Activated CD4-positive, alpha-beta T cell treated with anti-CD3 and anti-CD28 coated beads, Interleukin-2, amount 50 U/mL, for 48 hours (primary cell): ENCODE measurements around the gene TNNI3.

Source experiments
- DNase-seq, 2 experiments: peaks; one replicate each; pipeline ENCODE4 v3.0.0-alpha.2; 2020

The TNNI3 gene

GRCh38 chr19:55146078-55146704, 11.3 kb downstream of the TNNI3 start:
- DNase-seq: no peak

GRCh38 chr19:55145232-55145631, 12.3 kb downstream of the TNNI3 start:
- DNase-seq: no peak

GRCh38 chr19:55141696-55142095, 15.8 kb downstream of the TNNI3 start:
- no peak for DNase-seq

GRCh38 chr19:55137915-55138314, 19.6 kb downstream of the TNNI3 start:
- no peak for DNase-seq

GRCh38 chr19:55136399-55137102, 21.0 kb downstream of the TNNI3 start:
- no peak for DNase-seq

- DNase-seq: no peak
Observed at GRCh38 chr19:55134736-55135135, 22.8 kb downstream of the TNNI3 start.

GRCh38 chr19:55133639-55134444, 23.7 kb downstream of the TNNI3 start:
- no peak for DNase-seq

- DNase-seq: no peak
Observed at GRCh38 chr19:55132453-55133129, 24.9 kb downstream of the TNNI3 start.

- DNase-seq: no peak
Observed at GRCh38 chr19:55131421-55131820, 26.1 kb downstream of the TNNI3 start.

GRCh38 chr19:55119053-55119452, 38.5 kb downstream of the TNNI3 start:
- DNase-seq: no peak

GRCh38 chr19:55118401-55118991, 39.0 kb downstream of the TNNI3 start:
- DNase-seq: peak; percentile 54 to 59

GRCh38 chr19:55117663-55118391, 39.7 kb downstream of the TNNI3 start:
- peak; percentile 95 to 97 for DNase-seq

GRCh38 chr19:55116859-55117662, 40.5 kb downstream of the TNNI3 start, which contains the start of gene PPP1R12C:
PPP1R12C (minus strand) TSS chr19:55117637; CDS start chr19:55117543, 94 bp downstream.
- peak; percentile 13 to 16 for DNase-seq

- peak; percentile 63 to 71 for DNase-seq
Observed at GRCh38 chr19:55116232-55116858, 41.2 kb downstream of the TNNI3 start.

GRCh38 chr19:55115446-55116065, 42.0 kb downstream of the TNNI3 start:
- no peak for DNase-seq

GRCh38 chr19:55114566-55115145, 42.9 kb downstream of the TNNI3 start:
- DNase-seq: no peak

GRCh38 chr19:55113570-55114039, 43.9 kb downstream of the TNNI3 start:
- no peak for DNase-seq

GRCh38 chr19:55112777-55113569, 44.6 kb downstream of the TNNI3 start:
- DNase-seq: no peak
